ENCODE data around the gene CGRRF1.

DNA sequence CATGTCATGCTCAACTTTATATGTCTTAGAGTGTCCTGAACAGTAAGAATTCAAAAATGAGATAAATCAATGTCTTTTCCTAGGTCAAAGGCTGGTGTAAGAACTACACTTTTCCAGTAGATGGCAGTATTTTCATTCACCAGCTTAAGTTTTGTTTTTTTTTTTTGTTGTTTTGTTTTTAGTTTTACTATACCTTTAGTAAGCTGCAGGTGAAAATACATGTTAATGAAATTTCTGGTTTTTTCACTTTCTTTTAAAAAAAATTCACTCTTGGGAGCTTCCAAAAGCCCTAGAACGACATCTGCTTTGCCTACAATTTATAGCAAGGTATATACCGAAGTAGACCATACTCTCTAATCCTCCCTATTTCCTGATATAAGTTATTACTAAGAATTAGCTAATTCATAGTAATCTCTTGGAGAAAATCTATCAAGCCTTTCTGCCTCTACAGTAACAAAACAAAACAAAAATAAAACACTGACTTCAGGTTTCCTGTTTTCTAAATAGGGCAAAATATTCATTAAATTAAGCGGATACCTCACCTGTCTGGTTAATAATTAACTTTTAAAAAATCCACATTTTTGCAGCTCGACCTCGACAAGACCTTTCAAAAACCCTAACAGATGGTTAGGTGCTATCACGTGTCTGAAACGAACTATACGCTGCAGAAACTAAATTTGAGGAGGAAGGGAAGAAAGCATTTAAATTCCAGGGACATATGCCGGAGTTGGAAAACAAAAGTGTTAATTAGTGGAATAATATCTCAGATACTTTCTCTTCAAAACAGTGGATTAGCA, 54.6 kb downstream of the CGRRF1 start:
- TF ChIP-seq CTCF (IDR thresholded peaks at IDR 0.05) (peak in 1 of 3 donors; percentile 16), POLR2A (IDR thresholded peaks at IDR 0.05) (no peak)

Measured in lower leg skin (tissue), 3 donors.